IPS-20b (cell line): ENCODE measurements around the gene DNTTIP2.
"Not testable (repeated sequence)": the region's sequence is repeated elsewhere in the genome, so short reads cannot be mapped to it uniquely, and the experiment has no call there.

Experiments used
- H3K27ac ChIP-seq: one replicate; pipeline ENCODE4 v1.5.1; 2013; ENCODE audit warnings: low read length
- H3K27me3 ChIP-seq: 2 replicates; pipeline ENCODE4 v1.6.1; 2013; ENCODE audit warnings: mild to moderate bottlenecking, low read length, inconsistent platforms; ENCODE audit not compliant: insufficient read depth
- H3K36me3 ChIP-seq: 2 replicates; pipeline ENCODE4 v1.6.1; 2013; ENCODE audit warnings: low read depth, mild to moderate bottlenecking, inconsistent platforms, low read length, moderate library complexity; ENCODE audit not compliant: insufficient read depth
- H3K4me1 ChIP-seq: 2 replicates; pipeline ENCODE4 v1.6.1; 2013; ENCODE audit warnings: mild to moderate bottlenecking, control low read depth, inconsistent platforms, low read length, moderate library complexity; ENCODE audit not compliant: insufficient read depth
- H3K4me3 ChIP-seq: 2 replicates; pipeline ENCODE4 v1.5.1; 2013; ENCODE audit warnings: mild to moderate bottlenecking, low read length, inconsistent platforms
- H3K9ac ChIP-seq: 2 replicates; pipeline ENCODE4 v1.6.1; 2013; ENCODE audit warnings: low read depth, mild to moderate bottlenecking, inconsistent platforms, low read length, moderate library complexity
- H3K9me3 ChIP-seq: 2 replicates; pipeline ENCODE4 v1.6.1; 2013; ENCODE audit warnings: mild to moderate bottlenecking, low read depth, low read length, inconsistent platforms; ENCODE audit not compliant: insufficient read depth

DNTTIP2 gene

GRCh38 chr1:93874025-93874651, 4.9 kb downstream of the DNTTIP2 start:
- Histone ChIP-seq H3K4me3 (no peak overlapping the region), H3K9me3 (no peaks in the 10 kb centered on the region), H3K9ac (no peak overlapping the region), H3K27me3 (no peaks in the 10 kb centered on the region), H3K36me3 (peaks cover 87% of the 10 kb centered on the region), H3K27ac (no peak overlapping the region), H3K4me1 (no peaks in the 10 kb centered on the region; the same call in none of the 2 replicates)

- H3K27ac ChIP-seq: no peak overlapping the region
- H3K4me1 ChIP-seq: no peaks in the 10 kb centered on the region; the same call in 1 of the 2 replicates
- no peaks in the 10 kb centered on the region for H3K9me3 ChIP-seq
- H3K9ac ChIP-seq: no peak overlapping the region
- peaks cover 84% of the 10 kb centered on the region for H3K36me3 ChIP-seq
- H3K4me3 ChIP-seq: no peak overlapping the region
- H3K27me3 ChIP-seq: no peaks in the 10 kb centered on the region
These were observed 7.6 kb downstream of the DNTTIP2 start for GRCh38 chr1:93871366-93871765.

GRCh38 chr1:93869653-93870052, 9.4 kb downstream of the DNTTIP2 start:
- peaks cover 67% of the 10 kb centered on the region for H3K36me3 ChIP-seq

GRCh38 chr1:93868492-93868891, 10.5 kb downstream of the DNTTIP2 start:
- peaks cover 55% of the 10 kb centered on the region for H3K36me3 ChIP-seq
- H3K4me3 ChIP-seq, H3K4me1 ChIP-seq, H3K27ac ChIP-seq, H3K9me3 ChIP-seq, H3K9ac ChIP-seq, H3K27me3 ChIP-seq: not testable (repeated sequence)

More at GRCh38 chr1:93869653-93870052, 9.4 kb downstream of the DNTTIP2 start:
- Histone ChIP-seq H3K4me3 (no peak overlapping the region), H3K27me3 (no peaks in the 10 kb centered on the region), H3K9me3 (no peaks in the 10 kb centered on the region), H3K9ac (no peak overlapping the region), H3K27ac (no peak overlapping the region), H3K4me1 (no peaks in the 10 kb centered on the region)

GRCh38 chr1:93865253-93865652, 13.8 kb downstream of the DNTTIP2 start:
- Histone ChIP-seq H3K9ac (no peak overlapping the region), H3K4me1 (no peaks in the 10 kb centered on the region), H3K4me3 (no peak overlapping the region), H3K9me3 (no peaks in the 10 kb centered on the region), H3K27ac (no peak overlapping the region), H3K27me3 (no peaks in the 10 kb centered on the region), H3K36me3 (peaks cover 23% of the 10 kb centered on the region)

- Histone ChIP-seq H3K9me3 (no peaks in the 10 kb centered on the region), H3K36me3 (peaks cover 12% of the 10 kb centered on the region), H3K27ac (no peak overlapping the region), H3K4me1 (no peaks in the 10 kb centered on the region), H3K27me3 (no peaks in the 10 kb centered on the region), H3K9ac (no peak overlapping the region), H3K4me3 (no peak overlapping the region)
These were observed 14.8 kb downstream of the DNTTIP2 start for GRCh38 chr1:93864175-93864574.

- H3K9me3 ChIP-seq: peaks cover 11% of the 10 kb centered on the region; the same call in 1 of the 2 replicates
- not testable (repeated sequence) for H3K27me3 ChIP-seq, H3K9ac ChIP-seq, H3K27ac ChIP-seq, H3K4me3 ChIP-seq, H3K36me3 ChIP-seq, H3K4me1 ChIP-seq
These were observed 21.4 kb downstream of the DNTTIP2 start for GRCh38 chr1:93857653-93858052.

- H3K4me1 ChIP-seq, H3K36me3 ChIP-seq, H3K27ac ChIP-seq, H3K27me3 ChIP-seq, H3K9ac ChIP-seq, H3K4me3 ChIP-seq: not testable (repeated sequence)
- peaks cover 11% of the 10 kb centered on the region; the same call in 1 of the 2 replicates for H3K9me3 ChIP-seq
These were observed 23.0 kb downstream of the DNTTIP2 start for GRCh38 chr1:93855983-93856382.

GRCh38 chr1:93853940-93854339, 25.1 kb downstream of the DNTTIP2 start:
- H3K27ac ChIP-seq: no peak overlapping the region
- H3K9ac ChIP-seq: no peak overlapping the region
- H3K27me3 ChIP-seq: no peaks in the 10 kb centered on the region
- H3K4me3 ChIP-seq: no peak overlapping the region
- no peaks in the 10 kb centered on the region for H3K36me3 ChIP-seq
- H3K9me3 ChIP-seq: peaks cover 19% of the 10 kb centered on the region; the same call in 1 of the 2 replicates
- H3K4me1 ChIP-seq: no peaks in the 10 kb centered on the region

GRCh38 chr1:93851878-93852277, 27.1 kb downstream of the DNTTIP2 start:
- Histone ChIP-seq H3K9ac (no peak overlapping the region), H3K36me3 (no peaks in the 10 kb centered on the region), H3K27me3 (no peaks in the 10 kb centered on the region), H3K4me1 (no peaks in the 10 kb centered on the region; the same call in 1 of the 2 replicates), H3K9me3 (peaks cover 19% of the 10 kb centered on the region; the same call in 1 of the 2 replicates), H3K4me3 (no peak overlapping the region), H3K27ac (no peak overlapping the region)

GRCh38 chr1:93851327-93851712, 27.7 kb downstream of the DNTTIP2 start:
- peaks cover 19% of the 10 kb centered on the region; the same call in 1 of the 2 replicates for H3K9me3 ChIP-seq
- H3K9ac ChIP-seq: no peak overlapping the region
- no peaks in the 10 kb centered on the region; the same call in 1 of the 2 replicates for H3K4me1 ChIP-seq
- H3K4me3 ChIP-seq: no peak overlapping the region
- H3K36me3 ChIP-seq: no peaks in the 10 kb centered on the region
- H3K27ac ChIP-seq: no peak overlapping the region
- H3K27me3 ChIP-seq: no peaks in the 10 kb centered on the region

- not testable (repeated sequence) for H3K27ac ChIP-seq, H3K36me3 ChIP-seq, H3K4me1 ChIP-seq, H3K9ac ChIP-seq, H3K4me3 ChIP-seq, H3K27me3 ChIP-seq
- peaks cover 19% of the 10 kb centered on the region; the same call in 1 of the 2 replicates for H3K9me3 ChIP-seq
These were observed 28.2 kb downstream of the DNTTIP2 start for GRCh38 chr1:93850687-93851326.
